ENCODE data around the gene USP13. TPM values are rescaled to one million over a fixed set of nuclear protein-coding genes. Genes with fewer than 3 reads are reported as not detected.

Gene USP13
- total RNA-seq, 4 donors from 2014 or later: 1.6 to 12.4 (median 5.7) TPM

DNA sequence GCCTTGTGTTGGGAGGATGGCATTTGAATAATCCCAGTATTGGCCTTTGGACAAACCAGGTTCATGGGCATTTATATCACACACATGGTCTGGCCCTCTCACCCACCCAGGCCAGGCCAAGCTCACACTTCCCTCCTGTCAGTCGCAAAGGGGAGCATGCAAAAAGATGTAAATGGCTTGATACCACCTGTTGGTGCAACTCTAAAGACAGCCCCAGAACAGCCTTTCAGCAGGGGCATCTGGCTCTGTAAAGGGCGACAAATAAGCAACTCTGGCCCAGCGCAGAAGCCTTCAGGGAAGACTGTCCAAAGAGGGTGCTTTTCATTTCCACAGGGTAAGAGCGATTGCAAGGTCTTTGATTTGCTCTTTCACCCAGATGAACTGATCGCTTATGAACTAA lies 91.8 kb downstream of the USP13 start:
- no peak overlapping the region for H3K4me3 ChIP-seq
- H3K4me1 ChIP-seq: no peaks in the 10 kb centered on the region
- TF ChIP-seq POLR2A (IDR thresholded peaks at IDR 0.05): no peak
- TF ChIP-seq, protein P1, sequence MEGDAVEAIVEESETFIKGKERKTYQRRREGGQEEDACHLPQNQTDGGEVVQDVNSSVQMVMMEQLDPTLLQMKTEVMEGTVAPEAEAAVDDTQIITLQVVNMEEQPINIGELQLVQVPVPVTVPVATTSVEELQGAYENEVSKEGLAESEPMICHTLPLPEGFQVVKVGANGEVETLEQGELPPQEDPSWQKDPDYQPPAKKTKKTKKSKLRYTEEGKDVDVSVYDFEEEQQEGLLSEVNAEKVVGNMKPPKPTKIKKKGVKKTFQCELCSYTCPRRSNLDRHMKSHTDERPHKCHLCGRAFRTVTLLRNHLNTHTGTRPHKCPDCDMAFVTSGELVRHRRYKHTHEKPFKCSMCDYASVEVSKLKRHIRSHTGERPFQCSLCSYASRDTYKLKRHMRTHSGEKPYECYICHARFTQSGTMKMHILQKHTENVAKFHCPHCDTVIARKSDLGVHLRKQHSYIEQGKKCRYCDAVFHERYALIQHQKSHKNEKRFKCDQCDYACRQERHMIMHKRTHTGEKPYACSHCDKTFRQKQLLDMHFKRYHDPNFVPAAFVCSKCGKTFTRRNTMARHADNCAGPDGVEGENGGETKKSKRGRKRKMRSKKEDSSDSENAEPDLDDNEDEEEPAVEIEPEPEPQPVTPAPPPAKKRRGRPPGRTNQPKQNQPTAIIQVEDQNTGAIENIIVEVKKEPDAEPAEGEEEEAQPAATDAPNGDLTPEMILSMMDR (IDR thresholded peaks at IDR 0.05): no peak
- H3K27ac ChIP-seq: no peak overlapping the region
- DNase-seq: no peak
- no peaks in the 10 kb centered on the region for H3K9me3 ChIP-seq
- no peaks in the 10 kb centered on the region for H3K36me3 ChIP-seq
- no peaks in the 10 kb centered on the region for H3K27me3 ChIP-seq

DNA sequence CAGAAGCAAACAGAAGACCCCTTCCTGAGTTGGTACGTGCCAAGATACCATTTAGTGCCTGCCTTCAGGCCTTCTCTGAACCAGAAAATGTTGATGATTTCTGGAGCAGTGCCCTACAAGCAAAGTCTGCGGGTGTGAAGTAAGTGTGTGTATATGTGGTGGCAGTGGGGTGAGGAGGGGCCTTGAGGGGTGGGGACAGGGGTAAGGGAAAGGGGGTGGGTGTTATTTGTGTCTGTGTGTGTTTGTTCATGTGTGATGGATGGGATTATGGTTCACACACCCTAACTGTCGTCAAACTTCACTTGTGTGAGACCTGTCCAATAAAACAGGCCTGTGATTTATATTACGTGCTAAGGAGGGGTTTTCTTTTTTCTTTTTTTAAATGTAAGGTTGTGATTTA lies 92.2 kb downstream of the USP13 start:
- H3K9me3 ChIP-seq: no peaks in the 10 kb centered on the region
- H3K4me1 ChIP-seq: no peaks in the 10 kb centered on the region
- H3K27me3 ChIP-seq: no peaks in the 10 kb centered on the region
- DNase-seq: no peak
- no peaks in the 10 kb centered on the region for H3K36me3 ChIP-seq
- no peak overlapping the region for H3K4me3 ChIP-seq
- TF ChIP-seq, protein P1 (IDR thresholded peaks at IDR 0.05): no peak
- no peak for TF ChIP-seq POLR2A (IDR thresholded peaks at IDR 0.05)
- no peak overlapping the region for H3K27ac ChIP-seq

DNA sequence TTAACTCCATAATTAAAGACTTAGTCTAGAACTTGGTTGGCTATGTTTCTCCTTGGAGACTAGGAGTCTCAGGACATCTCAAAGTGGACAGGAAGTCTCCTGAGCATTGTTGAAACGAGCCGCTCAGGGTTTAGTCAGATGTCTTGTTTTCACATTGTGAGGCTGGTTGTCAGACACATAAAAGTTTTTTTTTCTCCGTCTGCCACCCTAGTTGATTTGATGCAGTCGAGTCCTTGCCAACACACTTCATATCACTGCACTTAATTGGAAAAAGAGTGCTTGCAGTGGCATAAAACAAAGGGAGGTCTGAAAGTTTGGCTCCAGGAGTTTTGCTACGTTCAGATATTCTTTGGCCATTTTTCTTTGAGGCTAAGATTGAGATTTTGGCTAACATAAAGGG lies 92.9 kb downstream of the USP13 start:
- H3K27ac ChIP-seq: no peak overlapping the region
- no peak for DNase-seq
- TF ChIP-seq, protein P1 (IDR thresholded peaks at IDR 0.05): no peak
- no peak for TF ChIP-seq POLR2A (IDR thresholded peaks at IDR 0.05)
- no peaks in the 10 kb centered on the region for H3K36me3 ChIP-seq
- H3K4me1 ChIP-seq: no peaks in the 10 kb centered on the region
- no peaks in the 10 kb centered on the region for H3K9me3 ChIP-seq
- no peaks in the 10 kb centered on the region for H3K27me3 ChIP-seq
- H3K4me3 ChIP-seq: no peak overlapping the region

DNA sequence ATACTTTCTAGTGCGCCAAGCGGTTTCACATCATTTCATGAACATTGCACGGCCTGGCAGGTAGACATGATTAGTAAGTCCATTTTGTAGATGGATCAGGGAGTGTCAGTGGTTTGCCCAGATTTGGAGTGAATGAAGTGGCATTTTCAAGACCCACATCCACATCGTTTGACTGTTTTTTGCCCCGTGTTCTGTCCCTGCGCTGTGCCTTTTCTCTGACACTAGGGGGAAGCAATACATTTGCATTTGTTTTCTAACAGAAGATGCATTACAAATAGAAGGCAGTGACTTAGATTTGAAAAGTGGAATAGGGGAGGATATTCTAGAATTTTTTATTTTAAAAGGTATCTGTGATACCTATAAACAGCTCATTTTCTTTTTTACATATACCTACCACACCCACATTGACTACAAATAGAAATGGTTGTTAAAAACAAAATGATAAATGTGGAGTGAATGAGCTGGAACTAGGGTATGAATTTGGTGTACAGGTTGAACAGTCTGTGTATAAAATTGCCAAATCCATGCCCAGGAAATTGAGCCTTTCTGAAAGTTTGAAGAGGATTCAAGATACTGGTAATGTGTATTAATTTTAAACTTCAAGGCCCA lies 98.0 kb downstream of the USP13 start:
- DNase-seq: no peak
- Histone ChIP-seq H3K4me3 (no peak overlapping the region), H3K36me3 (no peaks in the 10 kb centered on the region), H3K27me3 (no peaks in the 10 kb centered on the region), H3K4me1 (no peaks in the 10 kb centered on the region), H3K9me3 (no peaks in the 10 kb centered on the region), H3K27ac (no peak overlapping the region)
- TF ChIP-seq POLR2A (IDR thresholded peaks at IDR 0.05): no peak
- TF ChIP-seq, protein P1 (IDR thresholded peaks at IDR 0.05): peak in 3 of 6 experiments; percentile 21 to 27 (median 25)

DNA sequence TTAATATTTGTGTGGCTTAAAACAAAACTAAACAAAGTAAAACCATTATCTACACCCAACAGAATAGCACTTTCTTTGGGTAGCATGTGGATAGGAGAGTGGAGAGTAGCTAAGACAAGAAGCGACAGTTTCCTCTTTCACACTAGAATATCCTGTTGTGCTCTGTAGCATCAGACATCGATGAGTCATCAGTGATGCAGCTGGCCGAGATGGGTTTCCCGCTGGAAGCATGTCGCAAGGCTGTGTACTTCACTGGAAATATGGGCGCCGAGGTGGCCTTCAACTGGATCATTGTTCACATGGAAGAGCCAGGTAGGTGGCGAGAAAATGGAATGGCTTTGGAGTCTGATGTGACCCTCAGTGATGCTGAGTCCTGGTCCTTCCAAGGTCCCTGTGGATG lies 108.1 kb downstream of the USP13 start:
- TF ChIP-seq POLR2A (IDR thresholded peaks at IDR 0.05): no peak
- TF ChIP-seq, protein P1 (IDR thresholded peaks at IDR 0.05): no peak
- Histone ChIP-seq H3K4me3 (no peak overlapping the region), H3K36me3 (peaks cover 0 to 5% (median 0%) of the 10 kb centered on the region in 3 donors), H3K9me3 (no peaks in the 10 kb centered on the region), H3K27me3 (no peaks in the 10 kb centered on the region), H3K4me1 (no peaks in the 10 kb centered on the region), H3K27ac (no peak overlapping the region)
- DNase-seq: no peak

DNA sequence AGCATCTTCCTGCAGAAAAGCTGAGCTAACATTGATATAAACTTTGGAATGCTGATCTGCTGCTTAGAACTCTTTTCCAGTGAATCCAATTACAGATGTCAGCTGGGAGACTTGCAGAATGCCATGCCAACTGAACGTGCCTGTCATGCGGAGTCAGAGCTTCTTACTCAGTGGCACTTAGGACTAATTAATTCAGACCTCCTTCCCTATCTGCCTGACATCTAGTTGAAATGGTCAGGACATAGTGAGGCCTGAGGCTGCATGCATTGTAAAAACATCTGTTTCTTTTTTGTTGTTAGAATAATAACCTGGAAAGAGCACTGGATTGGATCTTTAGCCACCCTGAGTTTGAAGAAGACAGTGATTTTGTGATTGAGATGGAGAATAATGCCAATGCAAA lies 112.6 kb downstream of the USP13 start:
- no peak overlapping the region for H3K27ac ChIP-seq
- H3K27me3 ChIP-seq: no peaks in the 10 kb centered on the region
- H3K4me3 ChIP-seq: no peak overlapping the region
- no peaks in the 10 kb centered on the region for H3K4me1 ChIP-seq
- no peak for DNase-seq
- H3K36me3 ChIP-seq: peaks cover 0 to 14% (median 0%) of the 10 kb centered on the region in 3 donors
- no peaks in the 10 kb centered on the region for H3K9me3 ChIP-seq
- TF ChIP-seq, protein P1 (IDR thresholded peaks at IDR 0.05): no peak
- no peak for TF ChIP-seq POLR2A (IDR thresholded peaks at IDR 0.05)

Data from Peyer's patch (tissue), 4 donors.